K562 (cell line): ENCODE data around the gene BPHL. TPM values are rescaled to one million over a fixed set of nuclear protein-coding genes. Genes with fewer than 3 reads are reported as not detected.
"Not testable (repeated sequence)": the region's sequence is repeated elsewhere in the genome, so short reads cannot be mapped to it uniquely, and the experiment has no call there.

Experiments
- ATAC-seq: fragments of 200-7000 bp; cut with Tn5 transposase; 3 replicates; pipeline ENCODE4 v1.9.1; 2020; ENCODE audit warnings: moderate library complexity
- BruUV-seq: library from RNA; stranded (reverse); fragments of 400-500 nt; replicated peaks from 2 replicates; lab custom pipeline; 2021; lab: Mats Ljungman, UMichigan
- CTCF ChIA-PET: fragments of 300-600 bp; formaldehyde crosslinking; extraction: SDS; loops from one replicate; lab custom pipeline; 2021; ENCODE audit warnings: low intra/inter-chr PET ratio; lab: Yijun Ruan, JAX
- POLR2A ChIA-PET: fragments of 300-600, 350-650 bp; sonication (Branson Sonifier 250); formaldehyde crosslinking; extraction: SDS; loops from one replicate; lab custom pipeline; 2021; ENCODE audit warnings: antibody characterized with exemption, inconsistent platforms; lab: Yijun Ruan, JAX
- DNase-seq, 4 experiments: peaks; one replicate each; pipeline versions ENCODE4 v3.0.0 to v3.0.0-alpha.2; 2011 to 2018; ENCODE audit warnings: low spot score in 3 of 4, mixed read lengths in 3 of 4; ENCODE audit errors: extremely low read depth in 1 of 4
- FAIRE-seq: peaks from 2 replicates; lab custom pipeline; 2011; peaks lifted over from hg19 to GRCh38; lab: Jason Lieb, UNC
- H2AFZ ChIP-seq: 2 replicates; pipeline ENCODE4 v1.6.0; 2011; ENCODE audit warnings: low read depth, low read length, control low read depth, inconsistent platforms
- H3K27ac ChIP-seq: fragments of 200-600 bp; 3 replicates; pipeline ENCODE4 v1.8.0; 2011; ENCODE audit warnings: low read depth, mild to moderate bottlenecking, control low read depth, inconsistent platforms, low read length, moderate library complexity, mixed read lengths; ENCODE audit errors: extremely low read depth
- H3K27me3 ChIP-seq, 2 experiments: fragments of 300-600 bp in 1 of 2; 2 replicates in 1 of 2; 3 replicates in 1 of 2; pipeline versions ENCODE4 v1.6.0 to v1.8.0; 2011; ENCODE audit warnings: inconsistent platforms in 2 of 2, low read length in 2 of 2, mild to moderate bottlenecking in 1 of 2, mixed read lengths in 1 of 2, moderate library complexity in 1 of 2; ENCODE audit not compliant: control insufficient read depth in 2 of 2, insufficient read depth in 2 of 2
- H3K36me3 ChIP-seq: fragments of 300-600 bp; 3 replicates; pipeline ENCODE4 v1.8.0; 2011; ENCODE audit warnings: mild to moderate bottlenecking, low read length, inconsistent platforms; ENCODE audit not compliant: control insufficient read depth, insufficient read depth
- H3K4me1 ChIP-seq, 2 experiments: fragments of 200-600 bp in 1 of 2; replicated peaks in 1 of 2; 2 replicates in 1 of 2; 3 replicates in 1 of 2; pipeline versions ENCODE4 v1.5.1 to v1.8.0; 2011; ENCODE audit warnings: inconsistent platforms in 2 of 2, low read length in 2 of 2, mild to moderate bottlenecking in 1 of 2, mixed read lengths in 1 of 2, moderate library complexity in 1 of 2; ENCODE audit not compliant: control insufficient read depth in 2 of 2, insufficient read depth in 2 of 2
- H3K4me2 ChIP-seq: 2 replicates; pipeline ENCODE4 v1.6.1; 2011; ENCODE audit warnings: low read length, control low read depth, inconsistent platforms, mixed read lengths; ENCODE audit not compliant: insufficient read depth
- H3K4me3 ChIP-seq: fragments of 200-600 bp; sonication (generic), shearing (Covaris generic); 2 replicates; pipeline ENCODE4 v1.5.1; 2016; ENCODE audit warnings: control low read depth, inconsistent platforms
- H3K79me2 ChIP-seq: fragments of 200-600 bp; 3 replicates; pipeline ENCODE4 v1.8.0; 2011; ENCODE audit warnings: low read length, inconsistent platforms; ENCODE audit not compliant: control insufficient read depth, insufficient read depth
- H3K9ac ChIP-seq, 2 experiments: 2 replicates each; pipeline versions ENCODE4 v1.6.0 to v1.6.1; 2011; ENCODE audit warnings: low read depth in 2 of 2, low read length in 2 of 2, control low read depth in 1 of 2, inconsistent platforms in 1 of 2, mild to moderate bottlenecking in 1 of 2, mixed read lengths in 1 of 2; ENCODE audit not compliant: insufficient read depth in 1 of 2
- H3K9me1 ChIP-seq: one replicate; pipeline ENCODE4 v1.6.0; 2011; ENCODE audit warnings: inconsistent platforms, mild to moderate bottlenecking, low read length, moderate library complexity; ENCODE audit not compliant: control insufficient read depth, insufficient read depth
- H3K9me3 ChIP-seq: replicated peaks from 2 replicates; pipeline ENCODE4 v1.5.1; 2011; ENCODE audit warnings: low read depth, low read length, inconsistent platforms; ENCODE audit not compliant: control insufficient read depth, insufficient read depth
- H4K20me1 ChIP-seq: replicated peaks from 2 replicates; pipeline ENCODE4 v1.6.1; 2011; ENCODE audit warnings: low read length, inconsistent platforms, mixed read lengths; ENCODE audit not compliant: control insufficient read depth, insufficient read depth
- CBX3 ChIP-seq, 2 experiments: IDR thresholded peaks; 1 replicate in 1 of 2; 2 replicates in 1 of 2; pipeline ENCODE4 v1.6.1; 2012; ENCODE audit warnings: inconsistent platforms in 2 of 2, low read length in 2 of 2, borderline replicate concordance in 1 of 2, control low read depth in 1 of 2
- SMARCA4 ChIP-seq: fragments of 450-650 bp; IDR thresholded peaks from 2 replicates; pipeline ENCODE4 v1.6.1; 2016
- ZNF184 ChIP-seq: sonication (generic); formaldehyde crosslinking; IDR thresholded peaks from 2 replicates; pipeline ENCODE4 v1.5.0; 2020; ENCODE audit warnings: missing genetic modification reagents
- WGBS: fragments of 100-300 bp; shearing (Covaris generic); methylation state at CpG from one replicate; pipeline ENCODE4 v1.1.6; 2016; ENCODE audit warnings: low coverage, mixed read lengths; ENCODE audit not compliant: insufficient coverage; ENCODE audit errors: missing lambda C conversion rate; 5-methylcytosine and 5-hydroxymethylcytosine counted together
- in situ Hi-C: fragments of 300-500 bp; cut with MboI; formaldehyde crosslinking; loops from 4 replicates; pipeline ENCODE4 v1.15.0; 2018; ENCODE audit warnings: inconsistent platforms, mixed read lengths
- intact Hi-C: fragments of 100-400 bp; cut with micrococcal nuclease; formaldehyde crosslinking; loops from 2 replicates; pipeline ENCODE4 v1.14.2; 2022
- polyA plus RNA-seq, 8 experiments: library from polyadenylated mRNA; depleted of rRNA in 4 of 8; stranded (reverse) in 5 of 8; unstranded in 3 of 8; fragments of >200 nt; fragmentation: Nextera tagmentation in 2 of 8; fragmentation: Illumina TruSeq in 1 of 8; extraction: Ambion mirVana in 2 of 8; extraction: Trizol in 1 of 8; gene quantifications; 2 replicates each; pipeline versions ENCODE4 v1.2.1 to v1.2.3, GENCODE V29; 2011 to 2014; ENCODE audit warnings: inconsistent platforms in 1 of 8, missing spikeins in 1 of 8
- total RNA-seq, 7 experiments: library from RNA; depleted of rRNA in 6 of 7; stranded (reverse); fragments of >200 nt in 6 of 7; fragmentation: Illumina TruSeq in 2 of 7; extraction: Trizol in 2 of 7; gene quantifications; 2 replicates each; pipeline versions ENCODE4 v1.2.1 to v1.2.3, GENCODE V29; 2011 to 2021; ENCODE audit warnings: low replicate concordance in 1 of 7

The BPHL gene
- total and polyA plus RNA-seq, 9 of the 15 experiments (the other 6 are each of a cell fraction or from before 2014, with no cell fraction given), result 3.5 to 17.4 (median 8.2) TPM

DNA sequence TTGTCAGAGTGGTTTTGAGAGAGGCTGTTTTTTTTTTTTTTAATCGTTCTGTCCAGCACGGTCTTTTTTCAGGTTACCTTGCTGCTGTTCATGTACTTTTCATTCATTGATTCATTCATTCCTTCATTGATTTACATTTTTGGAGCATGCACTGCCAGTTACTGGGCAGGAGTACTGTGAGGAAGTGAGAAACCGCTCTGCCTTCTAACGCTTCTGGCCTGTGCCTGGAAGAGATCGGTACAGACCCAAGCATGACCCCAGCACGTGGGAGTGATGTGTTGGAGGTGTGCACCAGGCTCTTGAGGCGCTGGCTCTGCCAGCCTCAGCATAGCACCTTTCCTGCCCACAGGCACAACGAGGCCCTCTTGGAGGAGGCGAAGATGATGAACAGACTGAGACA, 41.1 kb upstream of the BPHL start:
- Histone ChIP-seq H3K27me3 (no peaks in the 10 kb centered on the region), H3K36me3 (peaks cover 70% of the 10 kb centered on the region), H3K79me2 (peaks cover 39% of the 10 kb centered on the region), H3K9ac (no peak overlapping the region; a peak in 1 of 4 replicates), H3K9me3 (no peaks in the 10 kb centered on the region), H2AFZ (no peak overlapping the region), H4K20me1 (no peaks in the 10 kb centered on the region), H3K4me3 (no peak overlapping the region), H3K4me2 (no peak overlapping the region), H3K27ac (no peak overlapping the region), H3K9me1 (no peaks in the 10 kb centered on the region), H3K4me1 (no peaks in the 10 kb centered on the region)
- no peak for DNase-seq
- ATAC-seq, result no peak
- BruUV-seq, result no TSS peak
- no peak for FAIRE-seq
- intact Hi-C loops (no loop called here), in situ Hi-C loops (no loop called here)
- no peak for TF ChIP-seq CBX3 (IDR thresholded peaks at IDR 0.05; ENCODE audit: borderline replicate concordance in 1 of 2, low read length in 2 of 2)
- TF ChIP-seq ZNF184, result 0 out of 2 replicates have a peak, but pooled peaks have one; percentile 29
- no peak for TF ChIP-seq SMARCA4
- CTCF ChIA-PET, result no interaction called here
- POLR2A ChIA-PET, result interaction anchor here (0.8 kb wide), 1 partner anchor 9 kb away, joined by 3 read pairs; the partner anchor contains the start of gene RIPK1
- 92% methylated on average over 9 of the region's 9 CpGs for WGBS

DNA sequence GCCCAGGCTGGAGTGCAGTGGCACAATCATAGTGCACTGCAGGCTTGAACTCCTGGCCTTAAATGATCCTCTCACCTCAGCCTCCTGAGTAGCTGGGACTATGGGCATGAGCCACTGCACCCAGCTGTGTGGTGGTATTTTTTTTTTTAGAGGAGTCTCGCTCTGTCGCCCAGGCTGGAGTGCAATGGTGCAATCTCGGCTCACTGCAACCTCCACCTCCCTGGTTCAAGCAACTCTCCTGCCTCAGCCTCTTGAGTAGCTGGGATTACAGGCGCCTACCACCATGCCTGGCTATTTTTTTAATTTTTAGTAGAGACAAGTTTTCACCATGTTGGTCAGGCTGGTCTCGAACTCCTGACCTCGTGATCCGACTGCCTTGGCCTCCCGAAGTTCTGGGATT, 39.6 kb upstream of the BPHL start:
- CTCF ChIA-PET, ATAC-seq, BruUV-seq, H3K27me3 ChIP-seq, DNase-seq, H3K4me2 ChIP-seq, H4K20me1 ChIP-seq, in situ Hi-C loops, intact Hi-C loops, H3K9me1 ChIP-seq, H2AFZ ChIP-seq, H3K9me3 ChIP-seq, H3K4me3 ChIP-seq, H3K9ac ChIP-seq, H3K4me1 ChIP-seq, H3K27ac ChIP-seq, FAIRE-seq: not testable (repeated sequence)
- peaks cover 72% of the 10 kb centered on the region for H3K36me3 ChIP-seq
- 94% methylated on average over 8 of the region's 8 CpGs for WGBS
- POLR2A ChIA-PET, result interaction anchor here (1.2 kb wide), 1 partner anchor 10 kb away, joined by 7 read pairs; the partner anchor contains the start of gene RIPK1
- peaks cover 25% of the 10 kb centered on the region for H3K79me2 ChIP-seq
